HepG2 (cell line): ENCODE data around the gene CDK5RAP2. TPM values are rescaled to one million over a fixed set of nuclear protein-coding genes. Genes with fewer than 3 reads are reported as not detected.

Experiments used
- CAMTA2 ChIP-seq: sonication (generic); formaldehyde crosslinking; IDR thresholded peaks from 2 replicates; pipeline ENCODE4 v1.4.0; 2020; ENCODE audit warnings: mild to moderate bottlenecking, missing genetic modification reagents, borderline replicate concordance
- DPF2 ChIP-seq: sonication (generic); formaldehyde crosslinking; IDR thresholded peaks from 2 replicates; pipeline ENCODE4 v1.4.0; 2020; ENCODE audit warnings: mild to moderate bottlenecking, low read depth, missing genetic modification reagents, borderline replicate concordance
- GATAD1 ChIP-seq: IDR thresholded peaks from 2 replicates; pipeline ENCODE4 v1.6.1; 2016; ENCODE audit warnings: missing genetic modification reagents, missing compliant biosample characterization
- KAT2B ChIP-seq: fragments of 150-350 bp; IDR thresholded peaks from 2 replicates; pipeline ENCODE4 v1.6.1; 2014; ENCODE audit warnings: low read depth, low read length, borderline replicate concordance
- KAT8 ChIP-seq: IDR thresholded peaks from 2 replicates; pipeline ENCODE4 v1.6.1; 2016; ENCODE audit warnings: missing genetic modification reagents, missing compliant biosample characterization
- KLF6 ChIP-seq: IDR thresholded peaks from 2 replicates; pipeline ENCODE4 v1.8.0; 2016; ENCODE audit warnings: missing biosample characterization, missing genetic modification reagents
- LCORL ChIP-seq, 2 experiments: fragments of 450-650 bp in 1 of 2; sonication (generic) in 1 of 2; formaldehyde crosslinking in 1 of 2; IDR thresholded peaks; 2 replicates each; pipeline versions ENCODE4 v1.5.0 to v1.6.1; 2017 to 2020; ENCODE audit warnings: antibody characterized with exemption in 1 of 2, missing genetic modification reagents in 1 of 2
- PBX2 ChIP-seq: IDR thresholded peaks from 2 replicates; pipeline ENCODE4 v1.6.1; 2016; ENCODE audit warnings: control low read depth
- PHB2 ChIP-seq: fragments of 450-650 bp; IDR thresholded peaks from 2 replicates; pipeline ENCODE4 v1.6.1; 2018; ENCODE audit not compliant: partially characterized antibody
- PHF21A ChIP-seq: sonication (generic); formaldehyde crosslinking; IDR thresholded peaks from 2 replicates; pipeline ENCODE4 v1.5.0; 2020; ENCODE audit warnings: mild to moderate bottlenecking, missing genetic modification reagents
- PPARG ChIP-seq: conservative IDR thresholded peaks from 2 replicates; pipeline ENCODE4 v1.6.1; 2016; ENCODE audit warnings: missing biosample characterization, missing genetic modification reagents
- SOX13 ChIP-seq, 3 experiments: fragments of 450-650 bp in 1 of 3; sonication (generic) in 1 of 3; formaldehyde crosslinking in 1 of 3; IDR thresholded peaks in 2 of 3; conservative IDR thresholded peaks in 1 of 3; 2 replicates each; pipeline versions ENCODE4 v1.5.0 to v1.6.1; 2016 to 2020; ENCODE audit warnings: antibody characterized with exemption in 1 of 3, mild to moderate bottlenecking in 1 of 3, missing compliant biosample characterization in 1 of 3, missing genetic modification reagents in 1 of 3, moderate library complexity in 1 of 3
- TAF15 ChIP-seq: fragments of 200-400 bp; formaldehyde crosslinking; IDR thresholded peaks from one replicate; pipeline ENCODE4 v1.6.1; 2018; ENCODE audit warnings: mild to moderate bottlenecking, low read depth, low read length; ENCODE audit not compliant: poor library complexity, severe bottlenecking
- YEATS2 ChIP-seq: sonication (generic); formaldehyde crosslinking; IDR thresholded peaks from 2 replicates; pipeline ENCODE4 v1.4.0; 2020; ENCODE audit warnings: missing genetic modification reagents, borderline replicate concordance
- ZBTB44 ChIP-seq: sonication (generic); formaldehyde crosslinking; IDR thresholded peaks from 2 replicates; pipeline ENCODE4 v1.4.0; 2020; ENCODE audit warnings: missing genetic modification reagents
- ZFYVE20 ChIP-seq: sonication (generic); formaldehyde crosslinking; IDR thresholded peaks from 2 replicates; pipeline ENCODE4 v1.8.0; 2023; ENCODE audit warnings: low read depth, mild to moderate bottlenecking, moderate library complexity, missing genetic modification reagents, borderline replicate concordance
- ZNF383 ChIP-seq: sonication (generic); formaldehyde crosslinking; IDR thresholded peaks from 2 replicates; pipeline ENCODE4 v1.4.0; 2020; ENCODE audit warnings: missing genetic modification reagents, mild to moderate bottlenecking, borderline replicate concordance
- ZNF451 ChIP-seq: sonication (generic); formaldehyde crosslinking; IDR thresholded peaks from 2 replicates; pipeline ENCODE4 v1.5.0; 2020; ENCODE audit warnings: mild to moderate bottlenecking, missing genetic modification reagents
- ZNF496 ChIP-seq: sonication (generic); formaldehyde crosslinking; IDR thresholded peaks from 2 replicates; pipeline ENCODE4 v1.8.1; 2023; ENCODE audit warnings: mild to moderate bottlenecking, moderate library complexity, missing genetic modification reagents; ENCODE audit not compliant: insufficient replicate concordance
- ZNF839 ChIP-seq: sonication (generic); formaldehyde crosslinking; IDR thresholded peaks from 2 replicates; pipeline ENCODE4 v1.4.0; 2020; ENCODE audit warnings: missing genetic modification reagents, mild to moderate bottlenecking, borderline replicate concordance
- polyA plus RNA-seq, 8 experiments: library from polyadenylated mRNA; depleted of rRNA in 3 of 8; stranded (reverse) in 7 of 8; unstranded in 1 of 8; fragments of >200 nt; fragmentation: Illumina TruSeq in 4 of 8; extraction: Trizol in 4 of 8; gene quantifications; 2 replicates each; pipeline versions ENCODE4 v1.2.1 to v1.2.3, GENCODE V29; 2011 to 2016; ENCODE audit warnings: low read depth in 4 of 8, missing spikeins in 1 of 8, mixed read lengths in 1 of 8; ENCODE audit not compliant: insufficient read depth in 1 of 8
- total RNA-seq, 5 experiments: library from RNA; depleted of rRNA; stranded (reverse); fragments of >200 nt; fragmentation: Illumina TruSeq; extraction: Trizol; gene quantifications; 2 replicates each; pipeline ENCODE4 v1.2.3, GENCODE V29; 2016; ENCODE audit warnings: low read depth in 1 of 5
- TF ChIP-seq, protein P1 (sequence below): fragments of 450-650 bp; IDR thresholded peaks from 2 replicates; pipeline ENCODE4 v1.6.1; 2017; ENCODE audit warnings: mild to moderate bottlenecking
- TF ChIP-seq, protein P2 (sequence below): sonication (generic); formaldehyde crosslinking; IDR thresholded peaks from 2 replicates; pipeline ENCODE4 v1.8.1; 2023; ENCODE audit warnings: missing genetic modification reagents, inconsistent platforms, borderline replicate concordance

The CDK5RAP2 gene
- total and polyA plus RNA-seq, 2 of the 13 experiments (the other 11 are each of a cell fraction or from before 2014, with no cell fraction given) = 31.8 to 42.2 TPM

DNA sequence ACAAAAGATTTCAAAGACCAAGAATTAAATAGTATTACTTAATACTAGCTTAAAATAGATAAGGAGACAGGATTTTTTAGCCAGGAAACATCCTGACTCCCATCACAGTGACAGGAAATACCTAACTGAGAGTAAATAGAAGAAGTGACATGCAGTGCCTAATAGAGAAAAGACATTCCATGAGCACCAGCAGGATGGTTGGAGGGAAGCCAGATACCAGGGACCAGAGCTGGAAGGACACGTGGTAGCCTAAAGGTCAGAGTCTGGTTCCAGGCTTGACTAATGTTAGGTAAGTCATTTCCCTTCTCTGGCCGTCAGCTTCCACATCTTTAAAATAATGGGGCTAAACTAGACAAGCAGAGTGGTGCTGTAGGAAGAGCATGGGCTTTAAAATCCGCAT, 41.6 kb downstream of the CDK5RAP2 start (continued):
- TF ChIP-seq ZFYVE20 (no peak), KLF6 (CRISPR knock-in tag) (no peak), ZNF451 (CRISPR knock-in tag) (no peak), YEATS2 (CRISPR knock-in tag) (no peak), PHF21A (CRISPR knock-in tag) (peak; percentile 76), KAT2B (no peak), GATAD1 (peak; percentile 53; the same call in 1 of the 2 replicates), ZNF839 (CRISPR knock-in tag) (no peak), LCORL (IDR thresholded peaks at IDR 0.05) (peak; percentile 54), LCORL (CRISPR knock-in tag; IDR thresholded peaks at IDR 0.05) (peak; percentile 76), PPARG (CRISPR knock-in tag) (peak; percentile 67), DPF2 (CRISPR knock-in tag) (peak; percentile 59; the same call in 1 of the 2 replicates), KAT8 (CRISPR knock-in tag) (peak; percentile 68), SOX13 (IDR thresholded peaks at IDR 0.05) (no peak), SOX13 (CRISPR knock-in tag; conservative IDR thresholded peaks at IDR 0.05 in 1 of 2, IDR thresholded peaks at IDR 0.05 in 1 of 2) (peak in 1 of 2 experiments; percentile 74; a peak in 2 of 4 replicates), ZNF496 (CRISPR knock-in tag) (no peak), ZBTB44 (CRISPR knock-in tag) (no peak), PHB2 (no peak), PBX2 (CRISPR knock-in tag) (no peak), ZNF383 (no peak), CAMTA2 (CRISPR knock-in tag) (no peak), TAF15 (no peak)
- TF ChIP-seq, protein P1, sequence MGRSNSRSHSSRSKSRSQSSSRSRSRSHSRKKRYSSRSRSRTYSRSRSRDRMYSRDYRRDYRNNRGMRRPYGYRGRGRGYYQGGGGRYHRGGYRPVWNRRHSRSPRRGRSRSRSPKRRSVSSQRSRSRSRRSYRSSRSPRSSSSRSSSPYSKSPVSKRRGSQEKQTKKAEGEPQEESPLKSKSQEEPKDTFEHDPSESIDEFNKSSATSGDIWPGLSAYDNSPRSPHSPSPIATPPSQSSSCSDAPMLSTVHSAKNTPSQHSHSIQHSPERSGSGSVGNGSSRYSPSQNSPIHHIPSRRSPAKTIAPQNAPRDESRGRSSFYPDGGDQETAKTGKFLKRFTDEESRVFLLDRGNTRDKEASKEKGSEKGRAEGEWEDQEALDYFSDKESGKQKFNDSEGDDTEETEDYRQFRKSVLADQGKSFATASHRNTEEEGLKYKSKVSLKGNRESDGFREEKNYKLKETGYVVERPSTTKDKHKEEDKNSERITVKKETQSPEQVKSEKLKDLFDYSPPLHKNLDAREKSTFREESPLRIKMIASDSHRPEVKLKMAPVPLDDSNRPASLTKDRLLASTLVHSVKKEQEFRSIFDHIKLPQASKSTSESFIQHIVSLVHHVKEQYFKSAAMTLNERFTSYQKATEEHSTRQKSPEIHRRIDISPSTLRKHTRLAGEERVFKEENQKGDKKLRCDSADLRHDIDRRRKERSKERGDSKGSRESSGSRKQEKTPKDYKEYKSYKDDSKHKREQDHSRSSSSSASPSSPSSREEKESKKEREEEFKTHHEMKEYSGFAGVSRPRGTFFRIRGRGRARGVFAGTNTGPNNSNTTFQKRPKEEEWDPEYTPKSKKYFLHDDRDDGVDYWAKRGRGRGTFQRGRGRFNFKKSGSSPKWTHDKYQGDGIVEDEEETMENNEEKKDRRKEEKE = no peak
- TF ChIP-seq, protein P2, sequence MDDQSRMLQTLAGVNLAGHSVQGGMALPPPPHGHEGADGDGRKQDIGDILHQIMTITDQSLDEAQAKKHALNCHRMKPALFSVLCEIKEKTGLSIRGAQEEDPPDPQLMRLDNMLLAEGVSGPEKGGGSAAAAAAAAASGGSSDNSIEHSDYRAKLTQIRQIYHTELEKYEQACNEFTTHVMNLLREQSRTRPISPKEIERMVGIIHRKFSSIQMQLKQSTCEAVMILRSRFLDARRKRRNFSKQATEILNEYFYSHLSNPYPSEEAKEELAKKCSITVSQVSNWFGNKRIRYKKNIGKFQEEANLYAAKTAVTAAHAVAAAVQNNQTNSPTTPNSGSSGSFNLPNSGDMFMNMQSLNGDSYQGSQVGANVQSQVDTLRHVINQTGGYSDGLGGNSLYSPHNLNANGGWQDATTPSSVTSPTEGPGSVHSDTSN (CRISPR knock-in tag) = no peak
